ENCODE measurements around the gene ATF7.

DNA sequence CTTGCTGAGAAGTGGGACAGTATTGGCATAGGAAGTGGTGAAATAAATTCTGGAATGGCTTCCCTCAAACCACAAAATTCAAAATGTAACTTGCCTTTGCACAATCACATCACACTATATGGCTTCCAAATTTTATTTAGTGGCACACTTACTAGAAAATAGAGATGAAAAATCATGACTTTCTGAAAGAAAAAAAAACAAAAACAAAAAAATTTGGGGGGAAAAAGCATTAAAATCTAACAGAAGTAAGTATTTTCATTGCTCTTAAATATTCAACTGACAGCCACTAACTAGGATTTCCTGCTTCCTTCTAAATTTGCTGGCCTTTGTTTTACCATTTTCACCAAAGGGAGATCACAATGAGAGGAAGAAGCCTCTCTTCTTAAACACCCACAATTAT lies 23.0 kb downstream of the ATF7 start:
- TF ChIP-seq CTCF (IDR thresholded peaks at IDR 0.05) = no peak
- TF ChIP-seq EZH2 (IDR thresholded peaks at IDR 0.05; ENCODE audit: borderline replicate concordance, insufficient read depth, low read depth, low read length, poor library complexity, severe bottlenecking) = no peak

Data from B cell (primary cell).